ENCODE measurements around the gene ACOT11. TPM values are rescaled to one million over a fixed set of nuclear protein-coding genes. Genes with fewer than 3 reads are reported as not detected.

Gene ACOT11
- total and polyA plus RNA-seq, 7 experiments from 2014 or later = 0.06 to 2.3 (median 0.87) TPM; not detected in 1

DNA sequence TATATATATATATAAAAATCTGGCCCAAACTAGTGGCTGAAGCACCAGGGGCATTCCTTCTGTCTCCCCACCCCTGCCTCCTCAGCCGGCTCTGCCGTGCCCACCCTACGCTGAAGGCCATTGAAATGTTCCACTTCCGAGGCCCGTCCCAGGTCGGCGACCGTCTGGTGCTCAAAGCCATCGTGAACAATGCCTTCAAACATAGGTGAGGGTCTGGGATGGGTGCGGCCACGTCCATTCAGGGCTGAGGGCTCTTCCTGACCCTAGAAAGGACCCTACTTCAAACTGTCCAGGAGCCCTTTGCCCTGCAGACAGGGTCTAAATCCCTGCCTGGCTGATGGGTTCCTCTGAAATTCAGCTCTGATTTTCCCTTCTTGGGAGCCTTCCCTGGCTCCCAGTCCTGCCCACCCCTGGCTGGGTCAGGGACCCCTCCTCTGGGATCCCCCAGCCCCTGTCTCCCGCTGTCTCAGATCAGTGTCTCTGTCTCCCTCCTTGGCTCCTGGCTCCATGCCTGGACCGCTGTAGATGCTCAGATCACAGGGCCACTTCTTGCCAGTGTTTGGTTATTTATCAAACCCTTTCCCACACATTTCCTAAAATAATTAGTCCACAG is 51.3 kb downstream of the ACOT11 start:
- Histone ChIP-seq H3K9me3 (ENCODE audit: control insufficient read depth in 2 of 3, low read length in 3 of 3) (no peaks in the 10 kb centered on the region), H3K27me3 (ENCODE audit: control insufficient read depth in 2 of 2, insufficient read depth in 2 of 2, low read length in 2 of 2) (no peaks in the 10 kb centered on the region), H3K36me3 (ENCODE audit: control insufficient read depth in 2 of 3, insufficient read depth in 3 of 3, low read length in 3 of 3) (no peaks in the 10 kb centered on the region), H3K4me3 (ENCODE audit: low read length) (no peak overlapping the region), H3K4me1 (ENCODE audit: control insufficient read depth in 2 of 2, insufficient read depth in 2 of 2, low read length in 2 of 2) (peaks cover 0 to 6% of the 10 kb centered on the region in 2 donors), H3K27ac (ENCODE audit: low read depth, low read length) (no peak overlapping the region)
- H3K4me1 Mint-ChIP-seq = peaks cover 2 to 10% (median 3%) of the 10 kb centered on the region in 7 donors
- H3K27ac Mint-ChIP-seq = no peak overlapping the region
- peaks cover 0 to 1% (median 0%) of the 10 kb centered on the region in 11 donors for H3K9me3 Mint-ChIP-seq
- H3K27me3 Mint-ChIP-seq = no peaks in the 10 kb centered on the region
- no peak overlapping the region for H3K4me3 Mint-ChIP-seq
- ATAC-seq = no peak
- intact Hi-C loops (cut with micrococcal nuclease) = no loop called here
- H3K36me3 Mint-ChIP-seq = no peaks in the 10 kb centered on the region
- POLR2A ChIA-PET = no interaction called here
- DNase-seq = no peak
- CTCF ChIA-PET = no interaction called here

DNA sequence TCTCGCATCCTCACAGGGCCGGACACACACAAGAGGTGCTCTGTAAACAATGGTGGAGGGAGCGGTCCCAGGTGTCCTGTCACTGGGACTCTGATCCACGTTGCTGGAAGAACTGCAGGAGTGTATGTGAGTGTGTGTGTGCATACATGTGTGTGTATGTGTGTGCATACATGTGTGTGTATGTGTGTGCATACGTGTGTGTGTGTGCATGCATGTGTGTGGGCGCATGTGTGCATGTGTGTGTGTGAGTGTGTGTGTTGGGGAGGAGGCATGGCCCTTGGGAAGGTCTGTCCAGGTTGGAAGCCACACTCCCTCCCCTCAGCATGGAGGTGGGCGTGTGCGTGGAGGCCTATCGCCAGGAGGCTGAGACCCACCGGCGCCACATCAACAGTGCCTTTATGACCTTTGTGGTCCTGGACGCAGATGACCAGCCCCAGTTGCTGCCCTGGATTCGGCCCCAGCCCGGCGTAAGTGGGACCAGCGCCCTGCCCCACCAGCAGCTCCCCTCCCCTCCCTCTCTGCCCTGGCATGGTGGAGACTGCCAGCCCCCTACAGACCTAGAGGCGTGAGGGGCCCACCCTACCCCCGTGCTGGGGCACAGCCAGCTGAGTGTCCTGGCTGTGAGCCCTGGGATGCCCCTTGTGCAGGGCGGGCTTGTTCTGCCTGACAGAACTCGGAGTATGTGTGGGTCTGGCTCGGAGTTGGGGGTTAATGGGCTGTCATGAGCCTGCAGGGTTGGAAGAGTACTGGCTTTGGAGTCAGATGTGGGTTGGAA is 53.1 kb downstream of the ACOT11 start:
- Histone ChIP-seq H3K4me3 (ENCODE audit: low read length) (no peak overlapping the region), H3K4me1 (ENCODE audit: control insufficient read depth in 2 of 2, insufficient read depth in 2 of 2, low read length in 2 of 2) (peaks cover 0 to 14% of the 10 kb centered on the region in 2 donors), H3K27ac (ENCODE audit: low read depth, low read length) (no peak overlapping the region), H3K9me3 (ENCODE audit: control insufficient read depth in 2 of 3, low read length in 3 of 3) (no peaks in the 10 kb centered on the region), H3K36me3 (ENCODE audit: control insufficient read depth in 2 of 3, insufficient read depth in 3 of 3, low read length in 3 of 3) (no peaks in the 10 kb centered on the region), H3K27me3 (ENCODE audit: control insufficient read depth in 2 of 2, insufficient read depth in 2 of 2, low read length in 2 of 2) (no peaks in the 10 kb centered on the region)
- H3K36me3 Mint-ChIP-seq = no peaks in the 10 kb centered on the region
- peaks cover 0 to 1% (median 0%) of the 10 kb centered on the region in 11 donors for H3K9me3 Mint-ChIP-seq
- no peak overlapping the region for H3K4me3 Mint-ChIP-seq
- ChIA-PET CTCF (no interaction called here), POLR2A (no interaction called here)
- intact Hi-C loops (cut with micrococcal nuclease) = no loop called here
- no peaks in the 10 kb centered on the region for H3K27me3 Mint-ChIP-seq
- ATAC-seq = no peak
- H3K4me1 Mint-ChIP-seq = peaks cover 12 to 21% (median 15%) of the 10 kb centered on the region in 7 donors
- no peak overlapping the region for H3K27ac Mint-ChIP-seq
- no peak for DNase-seq

- H3K36me3 ChIP-seq (ENCODE audit: control insufficient read depth in 2 of 3, insufficient read depth in 3 of 3, low read length in 3 of 3) = no peaks in the 10 kb centered on the region
- peaks cover 12 to 21% (median 15%) of the 10 kb centered on the region in 7 donors for H3K4me1 Mint-ChIP-seq
- DNase-seq (no peak), ATAC-seq (no peak)
- no peaks in the 10 kb centered on the region for H3K27me3 ChIP-seq (ENCODE audit: control insufficient read depth in 2 of 2, insufficient read depth in 2 of 2, low read length in 2 of 2)
- POLR2A ChIA-PET = no interaction called here
- peaks cover 0 to 14% of the 10 kb centered on the region in 2 donors for H3K4me1 ChIP-seq (ENCODE audit: control insufficient read depth in 2 of 2, insufficient read depth in 2 of 2, low read length in 2 of 2)
- H3K36me3 Mint-ChIP-seq = no peaks in the 10 kb centered on the region
- no peak overlapping the region for H3K4me3 Mint-ChIP-seq
- no peak overlapping the region for H3K4me3 ChIP-seq (ENCODE audit: low read length)
- CTCF ChIA-PET = no interaction called here
- no peak overlapping the region for H3K27ac ChIP-seq (ENCODE audit: low read depth, low read length)
- no peaks in the 10 kb centered on the region for H3K27me3 Mint-ChIP-seq
- intact Hi-C loops (cut with micrococcal nuclease) = no loop called here
- no peak overlapping the region for H3K27ac Mint-ChIP-seq
- peaks cover 0 to 1% (median 0%) of the 10 kb centered on the region in 11 donors for H3K9me3 Mint-ChIP-seq
- H3K9me3 ChIP-seq (ENCODE audit: control insufficient read depth in 2 of 3, low read length in 3 of 3) = no peaks in the 10 kb centered on the region
Measured at GRCh38 chr1:54601730-54602129, 53.7 kb downstream of the ACOT11 start.

GRCh38 chr1:54602554-54602953 is 54.5 kb downstream of the ACOT11 start:
- no peak overlapping the region for H3K4me3 ChIP-seq (ENCODE audit: low read length)
- Mint-ChIP-seq H3K9me3 (peaks cover 0 to 1% (median 0%) of the 10 kb centered on the region in 11 donors), H3K4me3 (no peak overlapping the region), H3K27ac (no peak overlapping the region), H3K27me3 (no peaks in the 10 kb centered on the region), H3K36me3 (no peaks in the 10 kb centered on the region), H3K4me1 (peaks cover 12 to 21% (median 15%) of the 10 kb centered on the region in 7 donors)
- intact Hi-C loops (cut with micrococcal nuclease) = no loop called here
- DNase-seq (no peak), ATAC-seq (no peak)
- H3K27ac ChIP-seq (ENCODE audit: low read depth, low read length) = no peak overlapping the region
- H3K9me3 ChIP-seq (ENCODE audit: control insufficient read depth in 2 of 3, low read length in 3 of 3) = no peaks in the 10 kb centered on the region
- ChIA-PET CTCF (no interaction called here), POLR2A (no interaction called here)
- no peaks in the 10 kb centered on the region for H3K36me3 ChIP-seq (ENCODE audit: control insufficient read depth in 2 of 3, insufficient read depth in 3 of 3, low read length in 3 of 3)
- H3K27me3 ChIP-seq (ENCODE audit: control insufficient read depth in 2 of 2, insufficient read depth in 2 of 2, low read length in 2 of 2) = no peaks in the 10 kb centered on the region
- H3K4me1 ChIP-seq (ENCODE audit: control insufficient read depth in 2 of 2, insufficient read depth in 2 of 2, low read length in 2 of 2) = peaks cover 0 to 14% of the 10 kb centered on the region in 2 donors

DNA sequence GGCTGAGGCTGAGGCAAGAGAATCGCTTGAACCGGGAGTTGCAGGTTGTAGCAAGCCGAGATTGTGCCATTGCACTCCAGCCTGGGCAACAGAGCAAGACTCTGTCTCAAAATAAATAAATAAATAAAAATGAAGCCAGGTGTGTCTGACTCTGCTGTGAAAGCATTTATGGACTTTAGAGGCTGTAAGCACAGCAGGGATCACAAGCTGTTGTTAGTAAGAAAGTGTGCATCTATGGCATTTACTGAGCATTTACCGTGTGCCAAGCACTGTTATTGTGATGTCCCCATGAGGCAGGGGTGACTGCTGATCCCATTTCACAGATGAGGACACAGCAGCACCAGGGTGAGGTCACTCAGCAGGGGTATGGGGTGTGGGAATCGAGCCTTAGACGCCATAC is 55.2 kb downstream of the ACOT11 start:
- Mint-ChIP-seq H3K27ac (no peak overlapping the region), H3K27me3 (no peaks in the 10 kb centered on the region), H3K36me3 (no peaks in the 10 kb centered on the region), H3K9me3 (peaks cover 0 to 1% (median 0%) of the 10 kb centered on the region in 11 donors), H3K4me1 (peaks cover 12 to 19% (median 15%) of the 10 kb centered on the region in 7 donors), H3K4me3 (no peak overlapping the region)
- Histone ChIP-seq H3K27me3 (ENCODE audit: control insufficient read depth in 2 of 2, insufficient read depth in 2 of 2, low read length in 2 of 2) (no peaks in the 10 kb centered on the region), H3K4me3 (ENCODE audit: low read length) (no peak overlapping the region), H3K4me1 (ENCODE audit: control insufficient read depth in 2 of 2, insufficient read depth in 2 of 2, low read length in 2 of 2) (peaks cover 0 to 14% of the 10 kb centered on the region in 2 donors), H3K36me3 (ENCODE audit: control insufficient read depth in 2 of 3, insufficient read depth in 3 of 3, low read length in 3 of 3) (no peaks in the 10 kb centered on the region), H3K9me3 (ENCODE audit: control insufficient read depth in 2 of 3, low read length in 3 of 3) (no peaks in the 10 kb centered on the region), H3K27ac (ENCODE audit: low read depth, low read length) (no peak overlapping the region)
- DNase-seq (no peak), ATAC-seq (no peak)
- ChIA-PET CTCF (no interaction called here), POLR2A (no interaction called here)
- intact Hi-C loops (cut with micrococcal nuclease) = no loop called here

DNA sequence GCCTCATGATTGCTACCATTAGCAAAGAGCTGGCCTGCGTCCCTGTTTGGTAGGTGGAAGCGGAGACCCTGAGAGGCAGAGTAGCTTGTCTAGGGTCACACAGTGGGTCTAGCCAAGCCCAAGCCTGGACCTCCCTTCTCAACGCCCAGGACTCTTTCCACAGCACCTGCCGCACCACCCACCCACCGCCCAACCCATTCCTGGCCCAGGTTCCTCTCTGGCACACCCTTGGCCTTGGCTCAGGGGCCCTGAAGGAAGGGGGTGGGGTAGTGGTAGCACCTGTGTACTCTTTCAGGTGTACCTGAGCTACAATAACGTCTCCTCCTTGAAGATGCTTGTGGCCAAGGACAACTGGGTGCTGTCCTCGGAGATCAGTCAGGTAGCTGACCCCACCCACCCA is 56.0 kb downstream of the ACOT11 start:
- H3K27ac ChIP-seq (ENCODE audit: low read depth, low read length) = no peak overlapping the region

More for the DNA sequence above, 56.0 kb downstream of the ACOT11 start:
- H3K27me3 Mint-ChIP-seq = no peaks in the 10 kb centered on the region
- intact Hi-C loops (cut with micrococcal nuclease) = no loop called here
- H3K27me3 ChIP-seq (ENCODE audit: control insufficient read depth in 2 of 2, insufficient read depth in 2 of 2, low read length in 2 of 2) = no peaks in the 10 kb centered on the region
- no peaks in the 10 kb centered on the region for H3K9me3 ChIP-seq (ENCODE audit: control insufficient read depth in 2 of 3, low read length in 3 of 3)
- ChIA-PET POLR2A (no interaction called here), CTCF (no interaction called here)
- peak overlapping the region in 5 of 10 donors; percentile 18 to 52 (median 38) for H3K4me3 Mint-ChIP-seq
- ATAC-seq (no peak), DNase-seq (no peak)
- no peak overlapping the region for H3K4me3 ChIP-seq (ENCODE audit: low read length)
- peaks cover 12 to 19% (median 15%) of the 10 kb centered on the region in 7 donors for H3K4me1 Mint-ChIP-seq
- no peaks in the 10 kb centered on the region for H3K36me3 ChIP-seq (ENCODE audit: control insufficient read depth in 2 of 3, insufficient read depth in 3 of 3, low read length in 3 of 3)
- peaks cover 0 to 1% (median 0%) of the 10 kb centered on the region in 11 donors for H3K9me3 Mint-ChIP-seq
- peak overlapping the region in 8 of 9 donors; percentile 33 to 86 (median 77) for H3K27ac Mint-ChIP-seq
- peaks cover 0 to 14% of the 10 kb centered on the region in 2 donors for H3K4me1 ChIP-seq (ENCODE audit: control insufficient read depth in 2 of 2, insufficient read depth in 2 of 2, low read length in 2 of 2)
- no peaks in the 10 kb centered on the region for H3K36me3 Mint-ChIP-seq

All from naive thymus-derived CD4-positive, alpha-beta T cell (primary cell).